SK-N-SH treated with all-trans-retinoic acid at 6 μM for 48 hours (cell line): ENCODE measurements around the gene ANKRD42.

Experiments used
- ATAC-seq: fragments of 200-7000 bp; cut with Tn5 transposase; 3 replicates; pipeline ENCODE4 v1.9.1; 2020; ENCODE audit warnings: mild to moderate bottlenecking, moderate library complexity
- BACH2 ChIP-seq: fragments of 250-450 bp; sonication (Bioruptor Pico); IDR thresholded peaks from 2 replicates; pipeline ENCODE4 v1.9.0; 2021; ENCODE audit warnings: mild to moderate bottlenecking, borderline replicate concordance
- CREB5 ChIP-seq: fragments of 250-450 bp; sonication (Bioruptor Pico); IDR thresholded peaks from 2 replicates; pipeline ENCODE4 v1.5.1; 2020; ENCODE audit warnings: low read depth, mild to moderate bottlenecking, moderate library complexity
- CSDC2 ChIP-seq: fragments of 250-450 bp; sonication (Bioruptor Pico); IDR thresholded peaks from 2 replicates; pipeline ENCODE4 v1.5.0; 2020; ENCODE audit warnings: mild to moderate bottlenecking, moderate library complexity
- CSRNP3 ChIP-seq: fragments of 250-450 bp; sonication (Bioruptor Pico); IDR thresholded peaks from 2 replicates; pipeline ENCODE4 v1.5.1; 2021; ENCODE audit warnings: mild to moderate bottlenecking, moderate library complexity
- ESRRG ChIP-seq: fragments of 250-450 bp; sonication (Bioruptor Pico); IDR thresholded peaks from 2 replicates; pipeline ENCODE4 v1.6.1; 2021; ENCODE audit warnings: mild to moderate bottlenecking
- GLIS3 ChIP-seq: fragments of 250-450 bp; sonication (Bioruptor Pico); IDR thresholded peaks from 2 replicates; pipeline ENCODE4 v1.5.0; 2020; ENCODE audit warnings: mild to moderate bottlenecking, moderate library complexity
- ISL1 ChIP-seq: fragments of 250-450 bp; sonication (Bioruptor Pico); IDR thresholded peaks from 2 replicates; pipeline ENCODE4 v2.1.2; 2022; ENCODE audit warnings: mild to moderate bottlenecking, moderate library complexity
- OSR1 ChIP-seq: fragments of 250-450 bp; sonication (Bioruptor Pico); IDR thresholded peaks from 2 replicates; pipeline ENCODE4 v1.8.0; 2022; ENCODE audit warnings: moderate library complexity, mild to moderate bottlenecking, inconsistent platforms
- PPARA ChIP-seq: fragments of 250-450 bp; sonication (Bioruptor Pico); IDR thresholded peaks from 2 replicates; pipeline ENCODE4 v1.5.0; 2020; ENCODE audit warnings: mild to moderate bottlenecking, borderline replicate concordance
- RARB ChIP-seq: fragments of 250-450 bp; sonication (Bioruptor Pico); IDR thresholded peaks from 2 replicates; pipeline ENCODE4 v1.8.0; 2021; ENCODE audit warnings: mild to moderate bottlenecking, moderate library complexity
- SNAI2 ChIP-seq: fragments of 250-450 bp; sonication (Bioruptor Pico); IDR thresholded peaks from 2 replicates; pipeline ENCODE4 v1.5.0; 2020; ENCODE audit warnings: mild to moderate bottlenecking, moderate library complexity
- TOX ChIP-seq: fragments of 250-450 bp; sonication (Bioruptor Pico); IDR thresholded peaks from 2 replicates; pipeline ENCODE4 v1.8.0; 2021; ENCODE audit warnings: mild to moderate bottlenecking, moderate library complexity, borderline replicate concordance
- ZC3H10 ChIP-seq: fragments of 250-450 bp; sonication (Bioruptor Pico); IDR thresholded peaks from 2 replicates; pipeline ENCODE4 v1.5.1; 2021; ENCODE audit warnings: mild to moderate bottlenecking, moderate library complexity
- ZFP30 ChIP-seq: fragments of 450-650 bp; formaldehyde crosslinking; IDR thresholded peaks from 2 replicates; pipeline ENCODE4 v1.5.0; 2022; ENCODE audit warnings: mild to moderate bottlenecking, moderate library complexity
- ZNF565 ChIP-seq: fragments of 450-650 bp; formaldehyde crosslinking; conservative IDR thresholded peaks from 2 replicates; pipeline ENCODE4 v1.5.0; 2020; ENCODE audit warnings: low read depth, mild to moderate bottlenecking, moderate library complexity
- ZNF8 ChIP-seq: fragments of 450-650 bp; formaldehyde crosslinking; IDR thresholded peaks from 2 replicates; pipeline ENCODE4 v1.5.0; 2020; ENCODE audit warnings: mild to moderate bottlenecking, moderate library complexity
- TF ChIP-seq, protein P1 (sequence below): fragments of 250-450 bp; sonication (Bioruptor Pico); IDR thresholded peaks from 2 replicates; pipeline ENCODE4 v1.8.0; 2020; ENCODE audit warnings: mild to moderate bottlenecking, moderate library complexity, borderline replicate concordance
- TF ChIP-seq, protein P2 (sequence below): fragments of 250-450 bp; sonication (Bioruptor Pico); IDR thresholded peaks from 2 replicates; pipeline ENCODE4 v1.5.0; 2020; ENCODE audit warnings: mild to moderate bottlenecking, moderate library complexity

ANKRD42 gene

GRCh38 chr11:83220260-83220659 is 26.7 kb downstream of the ANKRD42 start:
- TF ChIP-seq CSRNP3 (no peak), OSR1 (CRISPR knock-in tag) (no peak), ZNF8 (no peak), CREB5 (CRISPR knock-in tag) (no peak), BACH2 (CRISPR knock-in tag) (no peak), RARB (CRISPR knock-in tag) (no peak), SNAI2 (CRISPR knock-in tag) (no peak), ESRRG (CRISPR knock-in tag) (no peak), PPARA (CRISPR knock-in tag) (no peak), ZC3H10 (CRISPR knock-in tag) (no peak), CSDC2 (no peak), TOX (no peak), GLIS3 (CRISPR knock-in tag) (no peak), ZFP30 (CRISPR knock-in tag) (no peak), ISL1 (CRISPR knock-in tag) (no peak)
- TF ChIP-seq, protein P1, sequence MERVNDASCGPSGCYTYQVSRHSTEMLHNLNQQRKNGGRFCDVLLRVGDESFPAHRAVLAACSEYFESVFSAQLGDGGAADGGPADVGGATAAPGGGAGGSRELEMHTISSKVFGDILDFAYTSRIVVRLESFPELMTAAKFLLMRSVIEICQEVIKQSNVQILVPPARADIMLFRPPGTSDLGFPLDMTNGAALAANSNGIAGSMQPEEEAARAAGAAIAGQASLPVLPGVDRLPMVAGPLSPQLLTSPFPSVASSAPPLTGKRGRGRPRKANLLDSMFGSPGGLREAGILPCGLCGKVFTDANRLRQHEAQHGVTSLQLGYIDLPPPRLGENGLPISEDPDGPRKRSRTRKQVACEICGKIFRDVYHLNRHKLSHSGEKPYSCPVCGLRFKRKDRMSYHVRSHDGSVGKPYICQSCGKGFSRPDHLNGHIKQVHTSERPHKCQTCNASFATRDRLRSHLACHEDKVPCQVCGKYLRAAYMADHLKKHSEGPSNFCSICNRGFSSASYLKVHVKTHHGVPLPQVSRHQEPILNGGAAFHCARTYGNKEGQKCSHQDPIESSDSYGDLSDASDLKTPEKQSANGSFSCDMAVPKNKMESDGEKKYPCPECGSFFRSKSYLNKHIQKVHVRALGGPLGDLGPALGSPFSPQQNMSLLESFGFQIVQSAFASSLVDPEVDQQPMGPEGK (CRISPR knock-in tag): no peak
- TF ChIP-seq, protein P2, sequence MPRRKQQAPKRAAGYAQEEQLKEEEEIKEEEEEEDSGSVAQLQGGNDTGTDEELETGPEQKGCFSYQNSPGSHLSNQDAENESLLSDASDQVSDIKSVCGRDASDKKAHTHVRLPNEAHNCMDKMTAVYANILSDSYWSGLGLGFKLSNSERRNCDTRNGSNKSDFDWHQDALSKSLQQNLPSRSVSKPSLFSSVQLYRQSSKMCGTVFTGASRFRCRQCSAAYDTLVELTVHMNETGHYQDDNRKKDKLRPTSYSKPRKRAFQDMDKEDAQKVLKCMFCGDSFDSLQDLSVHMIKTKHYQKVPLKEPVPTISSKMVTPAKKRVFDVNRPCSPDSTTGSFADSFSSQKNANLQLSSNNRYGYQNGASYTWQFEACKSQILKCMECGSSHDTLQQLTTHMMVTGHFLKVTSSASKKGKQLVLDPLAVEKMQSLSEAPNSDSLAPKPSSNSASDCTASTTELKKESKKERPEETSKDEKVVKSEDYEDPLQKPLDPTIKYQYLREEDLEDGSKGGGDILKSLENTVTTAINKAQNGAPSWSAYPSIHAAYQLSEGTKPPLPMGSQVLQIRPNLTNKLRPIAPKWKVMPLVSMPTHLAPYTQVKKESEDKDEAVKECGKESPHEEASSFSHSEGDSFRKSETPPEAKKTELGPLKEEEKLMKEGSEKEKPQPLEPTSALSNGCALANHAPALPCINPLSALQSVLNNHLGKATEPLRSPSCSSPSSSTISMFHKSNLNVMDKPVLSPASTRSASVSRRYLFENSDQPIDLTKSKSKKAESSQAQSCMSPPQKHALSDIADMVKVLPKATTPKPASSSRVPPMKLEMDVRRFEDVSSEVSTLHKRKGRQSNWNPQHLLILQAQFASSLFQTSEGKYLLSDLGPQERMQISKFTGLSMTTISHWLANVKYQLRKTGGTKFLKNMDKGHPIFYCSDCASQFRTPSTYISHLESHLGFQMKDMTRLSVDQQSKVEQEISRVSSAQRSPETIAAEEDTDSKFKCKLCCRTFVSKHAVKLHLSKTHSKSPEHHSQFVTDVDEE (CRISPR knock-in tag): no peak
- no peak for ATAC-seq

DNA sequence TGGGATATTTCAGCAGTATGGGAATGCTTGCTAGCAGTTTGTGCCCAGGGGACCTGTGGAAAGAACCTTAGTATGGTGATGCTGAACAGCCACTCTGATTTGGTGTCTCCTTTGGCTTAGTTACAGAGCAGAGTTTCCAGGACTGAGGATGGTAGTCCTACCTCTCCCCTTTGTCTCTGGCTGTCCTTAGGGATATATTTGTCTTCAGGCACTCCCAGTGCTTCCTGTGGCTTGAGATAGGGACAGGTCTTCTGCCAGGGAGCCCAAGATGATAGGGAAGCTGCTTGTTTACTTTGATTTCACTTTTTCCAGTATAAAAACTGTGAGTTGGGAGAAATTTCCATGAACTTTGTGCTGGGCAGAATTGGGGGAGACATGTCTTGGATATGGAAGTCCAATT is 28.2 kb downstream of the ANKRD42 start:
- no peak for TF ChIP-seq ZC3H10 (CRISPR knock-in tag)
- no peak for TF ChIP-seq CSRNP3
- TF ChIP-seq OSR1 (CRISPR knock-in tag): no peak
- no peak for TF ChIP-seq PPARA (CRISPR knock-in tag)
- TF ChIP-seq ZNF565: no peak
- no peak for TF ChIP-seq GLIS3 (CRISPR knock-in tag)
- TF ChIP-seq, protein P2 (CRISPR knock-in tag): no peak
- no peak for TF ChIP-seq TOX
- no peak for TF ChIP-seq ZNF8
- TF ChIP-seq, all 23 proteins: peak for 0
- ATAC-seq: no peak

GRCh38 chr11:83222499-83222898 is 29.0 kb downstream of the ANKRD42 start:
- ATAC-seq: no peak
- TF ChIP-seq CSDC2 (no peak), RARB (CRISPR knock-in tag) (no peak), SNAI2 (CRISPR knock-in tag) (no peak)
- TF ChIP-seq, all 23 proteins: peak for 0
